HEK293 (cell line): Measurements from ENCODE around the gene ARHGAP8.

Source experiments
- CTCF ChIA-PET: fragments of 350-600 bp; formaldehyde crosslinking; extraction: SDS; loops from one replicate; lab custom pipeline; 2021; ENCODE audit warnings: antibody characterized with exemption; lab: Yijun Ruan, JAX
- POLR2A ChIA-PET: fragments of 300-600 bp; formaldehyde crosslinking; extraction: SDS; loops from one replicate; lab custom pipeline; 2020; ENCODE audit warnings: antibody characterized with exemption, inconsistent platforms; lab: Yijun Ruan, JAX
- H3K27ac ChIP-seq: fragments of 200-500 bp; sonication (Bioruptor generic); 2 replicates; pipeline ENCODE4 v1.5.1; 2014; ENCODE audit warnings: low read depth, low read length, control low read depth, inconsistent platforms; ENCODE audit errors: extremely low read depth
- H3K36me3 ChIP-seq, 2 experiments: fragments of 200-500 bp in 1 of 2; sonication (Bioruptor generic) in 1 of 2; 1 replicate in 1 of 2; 2 replicates in 1 of 2; pipeline ENCODE4 v1.5.1; 2014 to 2017; ENCODE audit warnings: inconsistent platforms in 2 of 2, low read length in 2 of 2; ENCODE audit not compliant: control insufficient read depth in 2 of 2, insufficient read depth in 1 of 2
- H3K4me1 ChIP-seq: fragments of 200-500 bp; sonication (Bioruptor generic); 2 replicates; pipeline ENCODE4 v1.5.1; 2014; ENCODE audit warnings: mild to moderate bottlenecking, low read length, inconsistent platforms; ENCODE audit not compliant: control insufficient read depth, insufficient read depth
- H3K4me3 ChIP-seq: 2 replicates; pipeline ENCODE4 v1.5.1; 2011; ENCODE audit warnings: low read depth, mild to moderate bottlenecking, control low read depth, low read length, moderate library complexity
- H3K9me3 ChIP-seq: fragments of 200-500 bp; sonication (Bioruptor generic); 2 replicates; pipeline ENCODE4 v1.5.1; 2014; ENCODE audit warnings: low read depth, low read length, inconsistent platforms; ENCODE audit not compliant: control insufficient read depth, insufficient read depth
- HOXD13 ChIP-seq: sonication (generic); formaldehyde crosslinking; IDR thresholded peaks from 2 replicates; pipeline ENCODE4 v1.8.0; 2022; ENCODE audit warnings: missing genetic modification reagents, borderline replicate concordance
- PBX3 ChIP-seq: sonication (generic); formaldehyde crosslinking; IDR thresholded peaks from 2 replicates; pipeline ENCODE4 v1.8.1; 2022; ENCODE audit warnings: mild to moderate bottlenecking, moderate library complexity, missing genetic modification reagents
- PRDM10 ChIP-seq: fragments of 450-650 bp; formaldehyde crosslinking; IDR thresholded peaks from 2 replicates; pipeline ENCODE4 v1.5.1; 2016; ENCODE audit warnings: missing biosample characterization, missing genetic modification characterization
- RBAK ChIP-seq: fragments of 450-650 bp; formaldehyde crosslinking; IDR thresholded peaks from 2 replicates; pipeline ENCODE4 v1.5.1; 2016; ENCODE audit warnings: missing biosample characterization, missing genetic modification characterization
- WT1 ChIP-seq: fragments of 450-650 bp; formaldehyde crosslinking; IDR thresholded peaks from 2 replicates; pipeline ENCODE4 v1.5.1; 2016; ENCODE audit warnings: missing biosample characterization, missing genetic modification characterization
- ZBTB48 ChIP-seq: fragments of 450-650 bp; formaldehyde crosslinking; IDR thresholded peaks from 2 replicates; pipeline ENCODE4 v1.5.1; 2016; ENCODE audit warnings: missing biosample characterization, missing genetic modification characterization
- ZNF10 ChIP-seq: fragments of 450-650 bp; formaldehyde crosslinking; IDR thresholded peaks from 2 replicates; pipeline ENCODE4 v1.5.1; 2017; ENCODE audit warnings: missing biosample characterization, missing genetic modification characterization
- ZNF146 ChIP-seq: fragments of 450-650 bp; formaldehyde crosslinking; IDR thresholded peaks from 2 replicates; pipeline ENCODE4 v1.5.1; 2016; ENCODE audit warnings: missing biosample characterization, missing genetic modification characterization
- ZNF223 ChIP-seq: fragments of 450-650 bp; formaldehyde crosslinking; IDR thresholded peaks from 2 replicates; pipeline ENCODE4 v1.5.1; 2016; ENCODE audit warnings: missing biosample characterization, missing genetic modification characterization
- ZNF266 ChIP-seq: fragments of 450-650 bp; formaldehyde crosslinking; IDR thresholded peaks from 2 replicates; pipeline ENCODE4 v1.5.1; 2016; ENCODE audit warnings: missing biosample characterization, missing genetic modification characterization, low read depth
- ZNF391 ChIP-seq: fragments of 450-650 bp; formaldehyde crosslinking; IDR thresholded peaks from 2 replicates; pipeline ENCODE4 v1.5.1; 2016; ENCODE audit warnings: low read depth, missing biosample characterization, missing genetic modification characterization, borderline replicate concordance
- ZNF398 ChIP-seq: fragments of 450-650 bp; formaldehyde crosslinking; IDR thresholded peaks from 2 replicates; pipeline ENCODE4 v1.5.1; 2017; ENCODE audit warnings: missing biosample characterization, missing genetic modification characterization
- ZNF426 ChIP-seq: fragments of 450-650 bp; formaldehyde crosslinking; IDR thresholded peaks from 2 replicates; pipeline ENCODE4 v1.5.1; 2017; ENCODE audit warnings: missing biosample characterization, missing genetic modification characterization, mild to moderate bottlenecking, inconsistent platforms, moderate library complexity
- ZNF600 ChIP-seq: fragments of 450-650 bp; formaldehyde crosslinking; IDR thresholded peaks from 2 replicates; pipeline ENCODE4 v1.5.1; 2016; ENCODE audit warnings: missing biosample characterization, missing genetic modification characterization
- ZNF621 ChIP-seq: fragments of 450-650 bp; formaldehyde crosslinking; IDR thresholded peaks from 2 replicates; pipeline ENCODE4 v1.5.1; 2017; ENCODE audit warnings: missing biosample characterization, missing genetic modification characterization
- ZNF76 ChIP-seq: fragments of 450-650 bp; formaldehyde crosslinking; IDR thresholded peaks from 2 replicates; pipeline ENCODE4; 2016; ENCODE audit warnings: low read depth, missing biosample characterization, missing genetic modification characterization, borderline replicate concordance
- ZNF777 ChIP-seq: fragments of 450-650 bp; formaldehyde crosslinking; IDR thresholded peaks from 2 replicates; pipeline ENCODE4 v1.5.1; 2017; ENCODE audit warnings: missing biosample characterization, missing genetic modification characterization, borderline replicate concordance
- TF ChIP-seq, protein P1 (sequence below): fragments of 450-650 bp; formaldehyde crosslinking; IDR thresholded peaks from 2 replicates; pipeline ENCODE4 v1.5.1; 2016; ENCODE audit warnings: missing biosample characterization, missing genetic modification characterization
- TF ChIP-seq, protein P2 (sequence below): fragments of 450-650 bp; formaldehyde crosslinking; IDR thresholded peaks from 2 replicates; pipeline ENCODE4 v1.5.1; 2016; ENCODE audit warnings: missing biosample characterization, missing genetic modification characterization

Gene ARHGAP8

DNA sequence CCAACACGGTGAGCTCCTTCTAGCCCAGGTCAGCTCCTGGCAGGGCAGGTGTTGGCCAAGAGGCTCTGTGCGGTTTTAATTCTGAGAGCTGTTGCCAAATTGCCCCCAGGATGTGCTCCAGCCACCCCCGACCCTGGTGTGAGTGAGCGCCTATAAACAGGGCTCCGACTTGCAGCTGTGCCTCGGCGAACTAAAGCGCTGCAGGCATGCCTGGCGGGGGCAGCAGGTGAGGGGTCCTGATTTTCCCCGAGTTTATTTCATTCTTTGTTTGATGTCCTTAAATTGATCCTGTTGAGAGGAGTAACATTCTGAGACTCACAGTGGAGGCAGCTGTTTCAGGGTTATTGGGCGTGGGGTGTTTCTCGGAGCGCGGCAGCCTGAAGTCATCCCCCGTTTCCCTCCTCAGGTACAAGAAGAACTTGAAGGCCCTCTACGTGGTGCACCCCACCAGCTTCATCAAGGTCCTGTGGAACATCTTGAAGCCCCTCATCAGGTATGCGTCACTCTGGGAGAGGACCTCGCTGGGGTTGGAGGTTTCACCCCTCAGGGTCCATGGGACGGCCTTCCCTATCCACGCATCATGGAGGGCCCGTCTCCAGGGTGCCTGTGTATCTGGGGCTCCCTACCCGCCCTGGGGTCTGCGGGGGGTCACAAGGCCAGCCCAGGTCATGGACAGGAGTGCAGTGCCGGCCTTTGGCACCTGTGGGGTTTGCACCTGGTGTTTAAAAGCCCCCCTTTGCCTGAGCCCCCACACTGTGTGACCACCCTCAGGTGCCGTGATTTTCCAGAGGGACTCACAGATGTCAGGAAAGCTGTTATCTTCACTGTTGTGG is 62.1 kb downstream of the ARHGAP8 start (continued):
- TF ChIP-seq PBX3 (CRISPR knock-in tag) (no peak), ZNF266 (no peak), ZNF391 (no peak), ZNF10 (no peak)
- TF ChIP-seq, protein P1, sequence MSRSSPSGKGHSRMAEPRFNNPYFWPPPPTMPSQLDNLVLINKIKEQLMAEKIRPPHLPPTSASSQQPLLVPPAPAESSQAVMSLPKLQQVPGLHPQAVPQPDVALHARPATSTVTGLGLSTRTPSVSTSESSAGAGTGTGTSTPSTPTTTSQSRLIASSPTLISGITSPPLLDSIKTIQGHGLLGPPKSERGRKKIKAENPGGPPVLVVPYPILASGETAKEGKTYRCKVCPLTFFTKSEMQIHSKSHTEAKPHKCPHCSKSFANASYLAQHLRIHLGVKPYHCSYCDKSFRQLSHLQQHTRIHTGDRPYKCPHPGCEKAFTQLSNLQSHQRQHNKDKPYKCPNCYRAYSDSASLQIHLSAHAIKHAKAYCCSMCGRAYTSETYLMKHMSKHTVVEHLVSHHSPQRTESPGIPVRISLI = no peak
- TF ChIP-seq, protein P2, sequence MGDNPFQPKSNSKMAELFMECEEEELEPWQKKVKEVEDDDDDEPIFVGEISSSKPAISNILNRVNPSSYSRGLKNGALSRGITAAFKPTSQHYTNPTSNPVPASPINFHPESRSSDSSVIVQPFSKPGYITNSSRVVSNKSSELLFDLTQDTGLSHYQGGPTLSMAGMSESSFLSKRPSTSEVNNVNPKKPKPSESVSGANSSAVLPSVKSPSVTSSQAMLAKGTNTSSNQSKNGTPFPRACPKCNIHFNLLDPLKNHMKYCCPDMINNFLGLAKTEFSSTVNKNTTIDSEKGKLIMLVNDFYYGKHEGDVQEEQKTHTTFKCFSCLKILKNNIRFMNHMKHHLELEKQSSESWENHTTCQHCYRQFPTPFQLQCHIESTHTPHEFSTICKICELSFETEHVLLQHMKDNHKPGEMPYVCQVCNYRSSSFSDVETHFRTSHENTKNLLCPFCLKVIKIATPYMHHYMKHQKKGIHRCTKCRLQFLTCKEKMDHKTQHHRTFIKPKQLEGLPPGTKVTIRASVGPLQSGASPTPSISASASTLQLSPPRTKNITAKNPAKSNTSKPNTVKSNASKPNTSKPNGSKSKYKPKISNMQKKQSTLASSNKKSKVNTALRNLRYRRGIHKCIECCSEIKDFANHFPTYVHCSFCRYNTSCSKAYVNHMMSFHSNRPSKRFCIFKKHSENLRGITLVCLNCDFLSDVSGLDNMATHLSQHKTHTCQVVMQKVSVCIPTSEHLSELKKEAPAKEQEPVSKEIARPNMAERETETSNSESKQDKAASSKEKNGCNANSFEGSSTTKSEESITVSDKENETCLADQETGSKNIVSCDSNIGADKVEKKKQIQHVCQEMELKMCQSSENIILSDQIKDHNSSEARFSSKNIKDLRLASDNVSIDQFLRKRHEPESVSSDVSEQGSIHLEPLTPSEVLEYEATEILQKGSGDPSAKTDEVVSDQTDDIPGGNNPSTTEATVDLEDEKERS (tag by site-specific recombination) = no peak

- H3K4me1 ChIP-seq = no peaks in the 10 kb centered on the region
- POLR2A ChIA-PET = interaction anchor here (0.9 kb wide), 1 partner anchor 23 kb away, joined by 3 read pairs; no protein-coding TSS in a partner anchor
- H3K27ac ChIP-seq = no peak overlapping the region
- H3K9me3 ChIP-seq = no peaks in the 10 kb centered on the region
- no peak overlapping the region for H3K4me3 ChIP-seq
- TF ChIP-seq ZNF76 (tag by site-specific recombination) (no peak), ZNF146 (tag by site-specific recombination) (no peak), WT1 (no peak), ZBTB48 (tag by site-specific recombination) (no peak), ZNF398 (tag by site-specific recombination) (no peak)
- TF ChIP-seq, all 188 proteins: peak for 0
- peaks cover 0 to 8% of the 10 kb centered on the region in 2 experiments; a peak in 2 of 3 replicates for H3K36me3 ChIP-seq
- CTCF ChIA-PET = interaction anchor here (0.6 to 1.0 kb wide), 2 partner anchors 14 to 1157 kb away, joined by 3 read pairs; no protein-coding TSS in a partner anchor
These were observed 63.0 kb downstream of the ARHGAP8 start for GRCh38 chr22:44815099-44816070.

GRCh38 chr22:44816141-44816540 is 63.8 kb downstream of the ARHGAP8 start:
- POLR2A ChIA-PET = interaction anchor here (0.9 kb wide), 1 partner anchor 23 kb away, joined by 3 read pairs; no protein-coding TSS in a partner anchor
- Histone ChIP-seq H3K9me3 (no peaks in the 10 kb centered on the region), H3K36me3 (peaks cover 0 to 8% of the 10 kb centered on the region in 2 experiments; a peak in 2 of 3 replicates), H3K27ac (no peak overlapping the region), H3K4me3 (no peak overlapping the region), H3K4me1 (no peaks in the 10 kb centered on the region)
- CTCF ChIA-PET = interaction anchor here (0.9 kb wide), 1 partner anchor 13 kb away, joined by 3 read pairs; no protein-coding TSS in a partner anchor
- TF ChIP-seq ZNF223 (tag by site-specific recombination) = no peak
- TF ChIP-seq ZNF621 (tag by site-specific recombination) = no peak
- TF ChIP-seq ZNF426 (tag by site-specific recombination) = no peak
- no peak for TF ChIP-seq ZNF777 (tag by site-specific recombination)
- TF ChIP-seq ZNF600 (tag by site-specific recombination) = no peak
- TF ChIP-seq RBAK (tag by site-specific recombination) = no peak
- TF ChIP-seq PRDM10 (tag by site-specific recombination) = no peak
- no peak for TF ChIP-seq HOXD13 (CRISPR knock-in tag)
